SK-N-SH (cell line): ENCODE results near the gene CLIC3. TPM values are rescaled to one million over a fixed set of nuclear protein-coding genes. Genes with fewer than 3 reads are reported as not detected.

ENCODE experiments used
- CTCF ChIA-PET: fragments of 300-600, 350-600 bp; formaldehyde crosslinking; extraction: SDS; loops from one replicate; lab custom pipeline; 2021; lab: Yijun Ruan, JAX
- POLR2A ChIA-PET: fragments of 350-600 bp; sonication (Branson Sonifier 250); formaldehyde crosslinking; extraction: SDS; loops from one replicate; lab custom pipeline; 2020; ENCODE audit warnings: antibody characterized with exemption, inconsistent platforms; lab: Yijun Ruan, JAX
- DNase-seq: peaks from one replicate; pipeline ENCODE4 v3.0.0; 2012
- H2AFZ ChIP-seq: fragments of 200-600 bp; sonication (generic); 2 replicates; pipeline ENCODE4 v1.8.1; 2016; ENCODE audit warnings: antibody characterized with exemption, mild to moderate bottlenecking, low read depth
- H3F3A ChIP-seq: fragments of 200-600 bp; sonication (generic); replicated peaks from 2 replicates; pipeline ENCODE3; 2016; ENCODE audit warnings: antibody characterized with exemption, mild to moderate bottlenecking; ENCODE audit not compliant: insufficient read depth
- H3K27ac ChIP-seq, 2 experiments: fragments of 200-500 bp in 1 of 2; fragments of 200-600 bp in 1 of 2; sonication (Bioruptor generic) in 1 of 2; sonication (generic), shearing (Covaris generic) in 1 of 2; 2 replicates each; pipeline versions ENCODE4 v1.5.1 to v1.6.1; 2014 to 2016; ENCODE audit warnings: low read depth in 2 of 2, inconsistent platforms in 1 of 2, low read length in 1 of 2, mild to moderate bottlenecking in 1 of 2, mixed read lengths in 1 of 2
- H3K27me3 ChIP-seq: fragments of 200-600 bp; sonication (generic), shearing (Covaris generic); 2 replicates; pipeline ENCODE4 v1.6.1; 2016; ENCODE audit warnings: mixed run types; ENCODE audit not compliant: insufficient read depth
- H3K36me3 ChIP-seq, 2 experiments: fragments of 200-500 bp in 1 of 2; fragments of 200-600 bp in 1 of 2; sonication (Bioruptor generic) in 1 of 2; sonication (generic) in 1 of 2; replicated peaks in 1 of 2; 2 replicates each; pipeline versions ENCODE3 to v1.5.1; 2014 to 2016; ENCODE audit warnings: low read length in 1 of 2, mild to moderate bottlenecking in 1 of 2; ENCODE audit not compliant: insufficient read depth in 2 of 2, control insufficient read depth in 1 of 2
- H3K4me1 ChIP-seq, 2 experiments: fragments of 200-500 bp in 1 of 2; fragments of 200-600 bp in 1 of 2; sonication (Bioruptor generic) in 1 of 2; sonication (generic), shearing (Covaris generic) in 1 of 2; 2 replicates each; pipeline versions ENCODE4 v1.5.1 to v1.6.1; 2014 to 2016; ENCODE audit warnings: low read depth in 1 of 2, low read length in 1 of 2, mixed run types in 1 of 2; ENCODE audit not compliant: insufficient read depth in 2 of 2, control insufficient read depth in 1 of 2
- H3K4me2 ChIP-seq: fragments of 200-600 bp; sonication (generic), shearing (Covaris generic); 2 replicates; pipeline ENCODE4 v1.6.1; 2017; ENCODE audit warnings: mixed run types
- H3K4me3 ChIP-seq, 2 experiments: fragments of 200-500 bp in 1 of 2; fragments of 200-600 bp in 1 of 2; sonication (Bioruptor generic) in 1 of 2; sonication (generic), shearing (Covaris generic) in 1 of 2; 2 replicates each; pipeline versions ENCODE4 v1.5.1 to v1.8.1; 2014 to 2016; ENCODE audit warnings: low read depth in 2 of 2, inconsistent platforms in 1 of 2, low read length in 1 of 2, mild to moderate bottlenecking in 1 of 2, mixed read lengths in 1 of 2, moderate library complexity in 1 of 2
- H3K79me2 ChIP-seq: fragments of 200-600 bp; sonication (generic); 2 replicates; pipeline ENCODE4 v1.8.1; 2017; ENCODE audit warnings: mild to moderate bottlenecking; ENCODE audit not compliant: insufficient read depth
- H3K9ac ChIP-seq: fragments of 200-600 bp; sonication (generic); 2 replicates; pipeline ENCODE4 v1.6.1; 2017; ENCODE audit warnings: mixed run types
- H3K9me2 ChIP-seq: fragments of 200-600 bp; sonication (generic); 2 replicates; pipeline ENCODE4 v1.6.1; 2017; ENCODE audit warnings: mixed run types
- H3K9me3 ChIP-seq: fragments of 200-600 bp; sonication (generic); 2 replicates; pipeline ENCODE4 v1.6.1; 2017; ENCODE audit warnings: mixed run types, mild to moderate bottlenecking, moderate library complexity
- H4K20me1 ChIP-seq: fragments of 200-600 bp; sonication (generic); 2 replicates; pipeline ENCODE4 v1.6.1; 2017; ENCODE audit warnings: mild to moderate bottlenecking, mixed run types; ENCODE audit not compliant: insufficient read depth
- EP300 ChIP-seq, 2 experiments: IDR thresholded peaks; 2 replicates each; pipeline versions ENCODE4 v1.4.0 to v1.6.1; 2012; ENCODE audit warnings: borderline replicate concordance in 1 of 2, low read depth in 1 of 2, low read length in 1 of 2
- EZH2phosphoT487 ChIP-seq: fragments of 200-600 bp; sonication (generic); IDR thresholded peaks from 2 replicates; pipeline ENCODE4 v1.6.1; 2017; ENCODE audit warnings: low read depth, mixed run types, mild to moderate bottlenecking, antibody characterized with exemption, moderate library complexity, borderline replicate concordance
- FOSL2 ChIP-seq: IDR thresholded peaks from 2 replicates; pipeline ENCODE4 v1.4.0; 2012; ENCODE audit warnings: low read depth, mild to moderate bottlenecking, moderate library complexity, borderline replicate concordance
- FOXM1 ChIP-seq: IDR thresholded peaks from 2 replicates; pipeline ENCODE4 v1.4.0; 2012; ENCODE audit warnings: low read depth, mild to moderate bottlenecking
- GABPA ChIP-seq: IDR thresholded peaks from 2 replicates; pipeline ENCODE4 v1.4.0; 2012; ENCODE audit warnings: low read depth, mild to moderate bottlenecking
- JUND ChIP-seq: IDR thresholded peaks from 2 replicates; pipeline ENCODE4 v1.4.0; 2012
- POLR2AphosphoS5 ChIP-seq: IDR thresholded peaks from 2 replicates; pipeline ENCODE4 v1.6.1; 2012; ENCODE audit warnings: low read depth, low read length
- RAD21 ChIP-seq: IDR thresholded peaks from 2 replicates; pipeline ENCODE4 v1.6.1; 2012; ENCODE audit warnings: mild to moderate bottlenecking, low read length
- RCOR1 ChIP-seq: fragments of 150-350 bp; IDR thresholded peaks from 2 replicates; pipeline ENCODE4 v1.6.1; 2017; ENCODE audit warnings: antibody characterized with exemption, low read length
- RFX5 ChIP-seq: IDR thresholded peaks from 2 replicates; pipeline ENCODE4 v1.6.1; 2012; ENCODE audit warnings: mild to moderate bottlenecking, improper control_type of control experiment, low read length
- SIN3A ChIP-seq: IDR thresholded peaks from 2 replicates; pipeline ENCODE4 v1.6.1; 2012; ENCODE audit warnings: low read depth, mild to moderate bottlenecking, low read length, moderate library complexity, borderline replicate concordance
- SMC3 ChIP-seq: IDR thresholded peaks from 2 replicates; pipeline ENCODE4 v1.6.1; 2012; ENCODE audit warnings: low read depth, low read length, improper control_type of control experiment
- TEAD4 ChIP-seq: IDR thresholded peaks from 2 replicates; pipeline ENCODE4 v1.4.0; 2012; ENCODE audit warnings: mild to moderate bottlenecking, borderline replicate concordance; ENCODE audit not compliant: insufficient read depth
- WGBS: methylation state at CpG from one replicate; pipeline ENCODE4 v1.1.6; 2017; ENCODE audit warnings: low lambda C conversion rate; 5-methylcytosine and 5-hydroxymethylcytosine counted together
- polyA plus RNA-seq, 3 experiments: library from polyadenylated mRNA; depleted of rRNA; stranded (reverse); fragments of >200 nt; gene quantifications; 2 replicates each; pipeline ENCODE4 v1.2.3, GENCODE V29; 2012
- TF ChIP-seq, protein P1 (sequence below): fragments of 200-600 bp; sonication (generic); IDR thresholded peaks from 2 replicates; pipeline ENCODE4 v1.6.1; 2017; ENCODE audit warnings: antibody characterized with exemption, mild to moderate bottlenecking, moderate library complexity
- TF ChIP-seq, protein P2 (sequence below): fragments of 150-350 bp; IDR thresholded peaks from 2 replicates; pipeline ENCODE4 v1.6.1; 2017; ENCODE audit warnings: antibody characterized with exemption, low read length, low read depth, borderline replicate concordance
- TF ChIP-seq, protein P3 (sequence below): IDR thresholded peaks from 2 replicates; pipeline ENCODE4; 2012
- TF ChIP-seq, protein P4 (sequence below): IDR thresholded peaks from 2 replicates; pipeline ENCODE4 v1.4.0; 2012; ENCODE audit warnings: low read depth
- TF ChIP-seq, protein P5 (sequence below): IDR thresholded peaks from 2 replicates; pipeline ENCODE4 v1.4.0; 2012; ENCODE audit warnings: low read depth, borderline replicate concordance
- TF ChIP-seq, protein P6 (sequence below): fragments of 150-350 bp; IDR thresholded peaks from 2 replicates; pipeline ENCODE4 v1.6.1; 2016; ENCODE audit warnings: mild to moderate bottlenecking, low read depth, low read length

CLIC3 gene
- polyA plus RNA-seq, 1 of the 3 experiments (the other 2 are of a cell fraction): 1.0 TPM

DNA sequence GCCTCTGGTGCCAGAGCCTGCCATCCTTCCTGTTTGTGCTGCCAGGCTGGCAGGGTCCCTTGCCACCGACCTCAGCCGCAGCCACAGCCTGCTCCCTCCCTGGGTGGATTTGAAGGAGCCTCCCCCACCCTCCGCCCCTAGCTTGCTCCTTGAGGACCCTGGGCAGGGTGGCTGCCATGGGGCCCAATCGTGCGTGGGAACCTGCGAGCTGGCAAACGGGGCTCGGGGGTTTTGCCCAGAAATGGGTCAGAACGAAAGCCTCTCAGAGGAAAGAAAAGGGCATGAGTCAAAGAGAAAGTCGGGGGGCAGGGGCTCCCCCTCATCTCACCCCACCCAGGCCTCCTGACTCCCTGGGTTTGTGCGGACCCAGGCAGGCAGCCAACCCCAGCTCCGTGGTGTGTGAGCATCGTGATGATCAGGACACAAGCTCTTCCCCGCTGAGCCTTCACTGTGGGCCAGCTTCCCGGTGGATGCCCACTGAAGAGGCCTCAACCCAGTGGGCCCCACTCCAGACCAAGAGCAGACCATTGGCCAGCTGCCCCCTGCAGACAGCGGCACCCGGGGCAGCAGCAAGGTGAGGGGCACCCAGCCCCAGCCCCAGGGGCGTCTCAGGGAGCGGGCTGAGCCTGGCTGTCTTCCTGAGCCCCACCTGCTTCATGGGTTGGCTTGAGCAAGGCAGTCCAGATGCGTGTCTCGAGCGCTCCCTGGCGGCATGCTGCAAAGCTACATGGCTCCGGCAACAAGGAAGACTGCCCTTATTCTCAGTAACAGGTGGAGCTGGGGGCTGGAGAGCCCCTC lies 38.5 kb upstream of the CLIC3 start (continued):
- TF ChIP-seq, protein P1, sequence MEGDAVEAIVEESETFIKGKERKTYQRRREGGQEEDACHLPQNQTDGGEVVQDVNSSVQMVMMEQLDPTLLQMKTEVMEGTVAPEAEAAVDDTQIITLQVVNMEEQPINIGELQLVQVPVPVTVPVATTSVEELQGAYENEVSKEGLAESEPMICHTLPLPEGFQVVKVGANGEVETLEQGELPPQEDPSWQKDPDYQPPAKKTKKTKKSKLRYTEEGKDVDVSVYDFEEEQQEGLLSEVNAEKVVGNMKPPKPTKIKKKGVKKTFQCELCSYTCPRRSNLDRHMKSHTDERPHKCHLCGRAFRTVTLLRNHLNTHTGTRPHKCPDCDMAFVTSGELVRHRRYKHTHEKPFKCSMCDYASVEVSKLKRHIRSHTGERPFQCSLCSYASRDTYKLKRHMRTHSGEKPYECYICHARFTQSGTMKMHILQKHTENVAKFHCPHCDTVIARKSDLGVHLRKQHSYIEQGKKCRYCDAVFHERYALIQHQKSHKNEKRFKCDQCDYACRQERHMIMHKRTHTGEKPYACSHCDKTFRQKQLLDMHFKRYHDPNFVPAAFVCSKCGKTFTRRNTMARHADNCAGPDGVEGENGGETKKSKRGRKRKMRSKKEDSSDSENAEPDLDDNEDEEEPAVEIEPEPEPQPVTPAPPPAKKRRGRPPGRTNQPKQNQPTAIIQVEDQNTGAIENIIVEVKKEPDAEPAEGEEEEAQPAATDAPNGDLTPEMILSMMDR: peak; percentile 81
- TF ChIP-seq JUND: no peak
- no peak for TF ChIP-seq FOXM1
- TF ChIP-seq, protein P2, sequence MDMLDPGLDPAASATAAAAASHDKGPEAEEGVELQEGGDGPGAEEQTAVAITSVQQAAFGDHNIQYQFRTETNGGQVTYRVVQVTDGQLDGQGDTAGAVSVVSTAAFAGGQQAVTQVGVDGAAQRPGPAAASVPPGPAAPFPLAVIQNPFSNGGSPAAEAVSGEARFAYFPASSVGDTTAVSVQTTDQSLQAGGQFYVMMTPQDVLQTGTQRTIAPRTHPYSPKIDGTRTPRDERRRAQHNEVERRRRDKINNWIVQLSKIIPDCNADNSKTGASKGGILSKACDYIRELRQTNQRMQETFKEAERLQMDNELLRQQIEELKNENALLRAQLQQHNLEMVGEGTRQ: no peak
- no peak for TF ChIP-seq GABPA
- TF ChIP-seq RFX5: no peak
- TF ChIP-seq, protein P3, sequence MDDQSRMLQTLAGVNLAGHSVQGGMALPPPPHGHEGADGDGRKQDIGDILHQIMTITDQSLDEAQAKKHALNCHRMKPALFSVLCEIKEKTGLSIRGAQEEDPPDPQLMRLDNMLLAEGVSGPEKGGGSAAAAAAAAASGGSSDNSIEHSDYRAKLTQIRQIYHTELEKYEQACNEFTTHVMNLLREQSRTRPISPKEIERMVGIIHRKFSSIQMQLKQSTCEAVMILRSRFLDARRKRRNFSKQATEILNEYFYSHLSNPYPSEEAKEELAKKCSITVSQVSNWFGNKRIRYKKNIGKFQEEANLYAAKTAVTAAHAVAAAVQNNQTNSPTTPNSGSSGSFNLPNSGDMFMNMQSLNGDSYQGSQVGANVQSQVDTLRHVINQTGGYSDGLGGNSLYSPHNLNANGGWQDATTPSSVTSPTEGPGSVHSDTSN: no peak
- peak; percentile 35; the same call in 1 of the 2 replicates for TF ChIP-seq RCOR1
- TF ChIP-seq POLR2AphosphoS5: no peak
- no peak for TF ChIP-seq EP300 (IDR thresholded peaks at IDR 0.05; ENCODE audit: borderline replicate concordance in 1 of 2, low read depth in 1 of 2, low read length in 1 of 2)
- TF ChIP-seq SIN3A: no peak

DNA sequence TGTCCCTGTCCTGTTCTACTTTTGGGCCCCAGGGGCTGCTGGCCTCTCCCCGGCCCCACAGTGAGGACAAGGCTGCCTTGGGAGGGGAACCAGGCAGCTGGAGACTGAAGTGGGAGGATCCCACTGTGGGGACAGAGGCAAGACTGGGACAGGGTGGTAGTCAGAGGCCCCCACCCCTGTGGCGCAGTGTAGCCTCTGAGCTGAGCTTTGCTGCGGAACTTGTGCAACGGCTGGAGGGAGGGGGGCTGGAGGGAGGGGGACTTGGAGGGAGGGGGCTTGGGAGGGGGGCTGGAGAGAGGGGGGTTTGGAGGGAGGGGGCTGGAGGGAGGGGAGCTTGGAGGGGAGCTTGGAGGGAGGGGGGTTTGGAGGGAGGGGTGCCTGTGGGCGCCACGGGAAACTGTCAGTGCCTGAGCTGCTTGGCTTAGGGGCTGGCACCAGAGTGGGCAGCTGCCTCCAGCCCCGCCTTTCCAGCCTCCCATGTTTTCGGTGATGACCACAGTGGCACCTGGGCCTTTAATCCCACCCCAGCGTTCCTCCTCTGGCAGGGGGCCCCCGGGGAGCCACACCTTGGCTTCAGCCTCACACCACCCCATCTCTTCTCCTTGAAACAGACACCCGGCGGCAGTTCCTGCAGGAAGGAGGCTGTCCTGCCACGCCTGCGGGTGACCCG lies 37.8 kb upstream of the CLIC3 start:
- H3K4me3 ChIP-seq: no peak overlapping the region
- POLR2A ChIA-PET: interaction anchor here (1.5 to 1.9 kb wide), 3 partner anchors 10 to 86 kb away, joined by 6 to 13 read pairs (median 8); partner anchors contain the start of gene NPDC1
- CTCF ChIA-PET: interaction anchor here (0.7 to 15.1 kb wide), 27 partner anchors 9 to 262 kb away, joined by 3 to 350 read pairs (median 11); partner anchors contain the start of genes AJM1, C8G, CCDC183 and FBXW5
- no peak overlapping the region for H2AFZ ChIP-seq
- H3K27me3 ChIP-seq: no peaks in the 10 kb centered on the region
- H3F3A ChIP-seq: peaks cover 4% of the 10 kb centered on the region
- no peak overlapping the region for H3K27ac ChIP-seq
- no peaks in the 10 kb centered on the region for H4K20me1 ChIP-seq
- no peak overlapping the region for H3K4me2 ChIP-seq
- peak; percentile 63 for DNase-seq
- H3K4me1 ChIP-seq: peaks cover 0 to 26% of the 10 kb centered on the region in 2 experiments; a peak in 1 of 4 replicates
- WGBS: 52% methylated on average over 8 of the region's 15 CpGs
- no peaks in the 10 kb centered on the region for H3K9me3 ChIP-seq
- no peaks in the 10 kb centered on the region for H3K9me2 ChIP-seq
- no peaks in the 10 kb centered on the region for H3K79me2 ChIP-seq
- H3K36me3 ChIP-seq: peaks cover 0 to 8% of the 10 kb centered on the region in 2 experiments
- no peak overlapping the region for H3K9ac ChIP-seq
- no peak for TF ChIP-seq FOXM1
- no peak for TF ChIP-seq SMC3
- no peak for TF ChIP-seq TEAD4
- no peak for TF ChIP-seq RCOR1
- TF ChIP-seq, protein P4, sequence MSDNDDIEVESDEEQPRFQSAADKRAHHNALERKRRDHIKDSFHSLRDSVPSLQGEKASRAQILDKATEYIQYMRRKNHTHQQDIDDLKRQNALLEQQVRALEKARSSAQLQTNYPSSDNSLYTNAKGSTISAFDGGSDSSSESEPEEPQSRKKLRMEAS: no peak
- TF ChIP-seq RAD21: no peak
- TF ChIP-seq, protein P5, sequence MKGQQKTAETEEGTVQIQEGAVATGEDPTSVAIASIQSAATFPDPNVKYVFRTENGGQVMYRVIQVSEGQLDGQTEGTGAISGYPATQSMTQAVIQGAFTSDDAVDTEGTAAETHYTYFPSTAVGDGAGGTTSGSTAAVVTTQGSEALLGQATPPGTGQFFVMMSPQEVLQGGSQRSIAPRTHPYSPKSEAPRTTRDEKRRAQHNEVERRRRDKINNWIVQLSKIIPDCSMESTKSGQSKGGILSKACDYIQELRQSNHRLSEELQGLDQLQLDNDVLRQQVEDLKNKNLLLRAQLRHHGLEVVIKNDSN: no peak
- TF ChIP-seq EZH2phosphoT487: no peak
- TF ChIP-seq, protein P3: no peak
- TF ChIP-seq, protein P6, sequence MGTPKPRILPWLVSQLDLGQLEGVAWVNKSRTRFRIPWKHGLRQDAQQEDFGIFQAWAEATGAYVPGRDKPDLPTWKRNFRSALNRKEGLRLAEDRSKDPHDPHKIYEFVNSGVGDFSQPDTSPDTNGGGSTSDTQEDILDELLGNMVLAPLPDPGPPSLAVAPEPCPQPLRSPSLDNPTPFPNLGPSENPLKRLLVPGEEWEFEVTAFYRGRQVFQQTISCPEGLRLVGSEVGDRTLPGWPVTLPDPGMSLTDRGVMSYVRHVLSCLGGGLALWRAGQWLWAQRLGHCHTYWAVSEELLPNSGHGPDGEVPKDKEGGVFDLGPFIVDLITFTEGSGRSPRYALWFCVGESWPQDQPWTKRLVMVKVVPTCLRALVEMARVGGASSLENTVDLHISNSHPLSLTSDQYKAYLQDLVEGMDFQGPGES: no peak
- no peak for TF ChIP-seq FOSL2
